ENCODE results near the gene TMEM258.

Gene TMEM258

DNA sequence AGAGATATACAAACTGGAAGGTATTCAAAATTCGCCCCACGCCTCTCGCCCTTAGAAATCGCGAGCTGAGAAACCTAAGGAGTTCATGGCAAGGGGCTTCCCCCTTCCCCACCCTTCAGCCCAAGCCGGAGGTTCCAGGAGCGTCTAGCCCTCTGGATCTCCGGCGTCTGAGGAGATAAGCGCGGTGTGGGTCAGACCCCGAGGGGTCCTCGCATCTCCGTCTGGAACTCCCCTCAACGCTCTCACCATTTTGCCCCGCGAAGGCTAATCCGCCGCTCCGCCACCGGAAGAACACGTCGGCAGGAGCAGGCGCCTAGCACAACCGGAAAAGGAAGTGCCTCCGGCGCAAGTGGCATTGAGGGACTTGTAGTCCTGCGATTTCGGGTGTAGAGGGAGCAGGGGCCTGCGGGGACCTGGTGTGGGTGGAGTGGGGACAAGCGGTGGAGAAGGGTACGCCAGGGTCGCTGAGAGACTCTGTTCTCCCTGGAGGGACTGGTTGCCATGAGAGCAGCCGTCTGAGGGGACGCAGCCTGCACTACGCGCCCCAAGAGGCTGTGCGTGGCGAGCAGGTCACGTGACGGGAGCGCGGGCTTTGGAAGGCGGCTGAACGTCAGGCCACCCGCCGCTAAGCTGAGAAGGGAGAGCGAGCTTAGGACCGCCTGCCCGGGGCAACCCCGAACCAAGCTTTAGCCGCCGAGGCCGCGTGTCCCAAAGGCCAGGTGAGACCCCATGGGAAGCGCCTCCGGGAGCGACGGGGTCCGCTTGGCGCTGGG is at the start of gene TMEM258, which contains the start of gene FEN1:
Gene TMEM258 (minus strand): TSS at position 290 of the 773 bp plus-strand sequence. CDS start 41 bp downstream, at position 249.
Gene FEN1 (plus strand): TSS at position 602 of the 773 bp plus-strand sequence. CDS start 2,451 bp downstream, outside the sequence.
- H3K27ac ChIP-seq = peak within 1 kb of the TSS; percentile 91
- TF ChIP-seq, protein P1, sequence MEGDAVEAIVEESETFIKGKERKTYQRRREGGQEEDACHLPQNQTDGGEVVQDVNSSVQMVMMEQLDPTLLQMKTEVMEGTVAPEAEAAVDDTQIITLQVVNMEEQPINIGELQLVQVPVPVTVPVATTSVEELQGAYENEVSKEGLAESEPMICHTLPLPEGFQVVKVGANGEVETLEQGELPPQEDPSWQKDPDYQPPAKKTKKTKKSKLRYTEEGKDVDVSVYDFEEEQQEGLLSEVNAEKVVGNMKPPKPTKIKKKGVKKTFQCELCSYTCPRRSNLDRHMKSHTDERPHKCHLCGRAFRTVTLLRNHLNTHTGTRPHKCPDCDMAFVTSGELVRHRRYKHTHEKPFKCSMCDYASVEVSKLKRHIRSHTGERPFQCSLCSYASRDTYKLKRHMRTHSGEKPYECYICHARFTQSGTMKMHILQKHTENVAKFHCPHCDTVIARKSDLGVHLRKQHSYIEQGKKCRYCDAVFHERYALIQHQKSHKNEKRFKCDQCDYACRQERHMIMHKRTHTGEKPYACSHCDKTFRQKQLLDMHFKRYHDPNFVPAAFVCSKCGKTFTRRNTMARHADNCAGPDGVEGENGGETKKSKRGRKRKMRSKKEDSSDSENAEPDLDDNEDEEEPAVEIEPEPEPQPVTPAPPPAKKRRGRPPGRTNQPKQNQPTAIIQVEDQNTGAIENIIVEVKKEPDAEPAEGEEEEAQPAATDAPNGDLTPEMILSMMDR (IDR thresholded peaks at IDR 0.05) = no peak; the same call in 1 of the 2 replicates
- TF ChIP-seq ZFX (IDR thresholded peaks at IDR 0.05; ENCODE audit: borderline replicate concordance) = no peak

DNA sequence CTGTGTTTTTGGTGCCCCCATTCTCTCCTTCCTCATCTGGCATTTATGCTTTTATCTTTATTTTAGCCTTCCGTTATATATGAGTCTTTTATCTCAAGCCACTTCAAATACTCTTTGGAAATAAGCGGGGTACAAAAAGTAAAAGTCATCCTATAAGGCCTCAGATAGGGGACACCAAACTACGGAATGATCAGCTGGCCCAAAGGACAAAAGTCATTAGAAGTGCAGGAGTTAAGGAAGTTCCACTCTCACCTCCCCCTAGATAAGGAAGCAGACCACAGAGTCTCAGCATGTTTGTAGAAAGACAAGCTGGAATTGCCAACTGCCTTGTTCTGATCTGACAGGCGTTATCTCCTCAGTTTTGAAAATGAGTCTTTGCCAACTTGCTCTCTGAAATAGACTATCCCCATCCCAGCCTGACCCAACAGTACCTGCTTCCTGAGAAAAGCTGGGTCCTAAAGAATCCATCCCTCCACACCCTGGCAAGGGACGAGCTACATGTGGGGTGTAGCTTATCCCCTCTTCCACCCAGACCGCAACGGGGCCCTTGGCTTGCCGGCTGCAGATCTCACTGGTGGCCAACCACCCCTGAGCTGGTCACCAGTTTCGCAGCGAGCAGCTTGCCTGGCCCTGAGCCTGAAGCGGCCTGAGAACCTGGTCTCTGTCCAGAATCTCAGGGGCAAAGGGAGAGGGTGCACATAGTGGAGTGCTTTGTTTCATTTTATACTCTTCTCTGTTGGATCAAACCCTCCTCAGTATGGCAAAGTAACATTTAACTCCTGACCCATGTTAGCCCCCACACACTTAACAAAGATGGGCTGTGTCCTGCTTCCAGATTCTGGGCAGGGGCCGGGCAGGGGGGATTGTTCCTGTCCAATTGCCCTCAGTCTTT is 49.5 kb upstream of the TMEM258 start:
- no peak for TF ChIP-seq ZFX (IDR thresholded peaks at IDR 0.05; ENCODE audit: borderline replicate concordance)
- TF ChIP-seq, protein P1 (IDR thresholded peaks at IDR 0.05) = no peak
- no peak overlapping the region for H3K27ac ChIP-seq

DNA sequence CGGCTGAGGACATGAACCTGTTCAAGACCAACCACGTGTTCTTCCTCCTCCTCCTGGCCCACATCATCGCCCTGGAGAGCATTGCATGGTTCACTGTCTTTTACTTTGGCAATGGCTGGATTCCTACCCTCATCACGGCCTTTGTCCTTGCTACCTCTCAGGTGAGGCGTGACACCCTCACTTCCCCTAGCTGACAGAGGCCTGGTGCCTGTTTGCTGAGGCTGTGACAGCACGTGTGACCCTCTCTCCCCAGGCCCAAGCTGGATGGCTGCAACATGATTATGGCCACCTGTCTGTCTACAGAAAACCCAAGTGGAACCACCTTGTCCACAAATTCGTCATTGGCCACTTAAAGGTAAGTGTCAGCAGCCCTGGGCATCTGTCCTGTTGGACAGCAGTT is 48.0 kb upstream of the TMEM258 start:
- H3K27ac ChIP-seq = no peak overlapping the region
- no peak for TF ChIP-seq ZFX (IDR thresholded peaks at IDR 0.05; ENCODE audit: borderline replicate concordance)
- TF ChIP-seq, protein P1 (IDR thresholded peaks at IDR 0.05) = no peak

DNA sequence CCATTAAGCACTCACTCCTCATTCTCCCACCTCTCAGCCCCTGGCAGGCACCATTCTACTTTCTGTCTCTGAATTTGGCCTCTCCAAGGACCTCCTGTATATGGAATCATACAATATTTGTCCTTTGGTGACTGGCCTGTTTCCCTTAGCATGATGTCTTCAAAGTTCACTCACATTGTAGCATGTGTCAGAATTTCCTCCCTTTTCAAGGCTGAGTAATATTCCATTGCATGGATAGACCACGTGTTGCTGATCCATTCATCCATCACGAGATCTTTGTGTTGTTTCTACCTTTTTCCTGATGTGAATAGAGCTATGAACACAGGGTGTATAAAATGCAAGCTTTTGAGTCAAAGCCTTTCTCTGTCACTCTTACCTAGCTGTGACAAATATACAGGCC is 47.3 kb upstream of the TMEM258 start:
- TF ChIP-seq, protein P1 (IDR thresholded peaks at IDR 0.05) = no peak
- TF ChIP-seq ZFX (IDR thresholded peaks at IDR 0.05; ENCODE audit: borderline replicate concordance) = no peak
- no peak overlapping the region for H3K27ac ChIP-seq

DNA sequence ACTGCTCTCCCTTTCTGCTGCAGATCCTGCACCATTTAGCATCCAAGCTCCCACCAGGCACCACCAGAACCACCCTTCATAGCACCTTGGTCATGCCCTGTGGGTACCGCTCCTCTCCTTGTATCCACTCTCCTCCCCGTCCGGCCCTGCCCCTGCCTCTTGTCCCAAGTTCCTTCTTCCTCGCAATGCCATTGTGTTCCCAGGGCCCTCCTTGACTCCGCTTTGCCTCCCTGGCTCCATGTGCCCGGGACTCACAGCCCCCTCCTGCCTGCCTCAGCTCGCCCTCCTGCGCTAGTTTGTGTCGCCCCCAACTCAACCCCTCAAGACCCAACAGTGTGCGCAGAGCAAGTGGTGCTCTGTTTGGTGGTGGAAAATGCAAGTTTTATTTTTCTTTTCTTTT is 46.5 kb upstream of the TMEM258 start:
- no peak overlapping the region for H3K27ac ChIP-seq

DNA sequence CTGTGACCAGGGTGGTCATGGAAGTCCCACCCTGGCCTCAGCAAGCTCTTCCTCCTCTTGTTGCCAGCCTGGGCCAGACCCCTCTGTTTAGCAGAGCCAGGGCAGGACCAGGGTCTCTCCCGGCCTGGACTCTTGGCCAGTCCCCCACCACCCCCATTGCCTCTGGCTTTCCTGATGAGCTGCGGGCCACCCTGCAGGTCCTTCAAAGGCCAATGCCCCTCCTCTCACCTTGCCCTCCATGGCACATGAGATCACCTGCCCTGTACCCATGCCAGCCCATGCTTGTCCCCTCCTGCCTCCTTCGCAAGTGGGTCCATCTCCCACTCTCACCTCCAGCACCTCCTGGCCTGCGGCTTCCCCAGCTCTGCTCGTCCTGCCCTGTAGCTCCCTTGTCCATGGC is 46.1 kb upstream of the TMEM258 start:
- no peak for TF ChIP-seq ZFX (IDR thresholded peaks at IDR 0.05; ENCODE audit: borderline replicate concordance)
- TF ChIP-seq, protein P1 (IDR thresholded peaks at IDR 0.05) = no peak
- no peak overlapping the region for H3K27ac ChIP-seq

More for the DNA sequence above, 46.5 kb upstream of the TMEM258 start:
- TF ChIP-seq, protein P1 (IDR thresholded peaks at IDR 0.05) = no peak
- no peak for TF ChIP-seq ZFX (IDR thresholded peaks at IDR 0.05; ENCODE audit: borderline replicate concordance)
